Urothelium cell line (cell line): ENCODE measurements around the gene MYO1A.
"Not testable (repeated sequence)": the region's sequence is repeated elsewhere in the genome, so short reads cannot be mapped to it uniquely, and the experiment has no call there.

ENCODE experiments used
- DNase-seq: peaks from one replicate; pipeline ENCODE4 v3.0.0; 2011; ENCODE audit warnings: low spot score, mixed read lengths
- FAIRE-seq: peaks from 2 replicates; lab custom pipeline; 2011; peaks lifted over from hg19 to GRCh38; lab: Jason Lieb, UNC

MYO1A gene

DNA sequence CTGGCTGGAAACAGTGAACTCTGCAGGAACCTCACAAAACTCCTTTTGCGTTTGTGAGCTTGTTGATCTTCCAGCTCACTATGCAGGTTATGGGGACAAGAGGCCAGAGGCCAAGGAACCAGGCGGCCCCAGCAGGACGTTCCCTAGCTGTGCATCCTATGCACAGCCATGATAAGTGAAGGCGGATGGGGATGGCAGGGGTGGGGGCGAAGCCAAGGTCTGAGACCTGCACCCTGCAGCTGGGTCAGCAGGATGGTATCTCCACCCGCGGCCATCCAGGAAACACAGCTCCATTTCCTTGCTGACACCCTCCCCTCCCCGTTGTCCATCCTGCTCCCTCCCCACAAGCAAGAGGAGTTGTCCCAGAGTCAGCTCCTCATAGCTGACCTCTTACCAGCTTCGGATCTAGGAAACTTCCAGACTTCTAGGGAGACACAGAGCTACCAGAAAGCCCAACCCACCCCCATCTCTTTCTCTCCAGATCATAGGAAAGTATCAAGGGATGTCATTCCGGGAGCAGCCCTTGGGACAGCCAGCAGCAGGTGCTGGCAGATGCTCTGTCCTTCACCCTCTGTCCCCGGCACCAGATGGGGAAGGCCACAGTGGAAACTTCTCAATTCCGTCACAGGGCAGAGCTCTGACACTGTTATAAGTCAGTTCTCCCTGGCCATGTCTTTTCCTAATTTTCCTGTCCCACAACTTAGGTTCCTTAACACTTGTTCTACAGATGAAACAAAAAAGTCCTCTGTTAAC is 53.0 kb downstream of the MYO1A start:
- DNase-seq, result no peak
- FAIRE-seq, result no peak

DNA sequence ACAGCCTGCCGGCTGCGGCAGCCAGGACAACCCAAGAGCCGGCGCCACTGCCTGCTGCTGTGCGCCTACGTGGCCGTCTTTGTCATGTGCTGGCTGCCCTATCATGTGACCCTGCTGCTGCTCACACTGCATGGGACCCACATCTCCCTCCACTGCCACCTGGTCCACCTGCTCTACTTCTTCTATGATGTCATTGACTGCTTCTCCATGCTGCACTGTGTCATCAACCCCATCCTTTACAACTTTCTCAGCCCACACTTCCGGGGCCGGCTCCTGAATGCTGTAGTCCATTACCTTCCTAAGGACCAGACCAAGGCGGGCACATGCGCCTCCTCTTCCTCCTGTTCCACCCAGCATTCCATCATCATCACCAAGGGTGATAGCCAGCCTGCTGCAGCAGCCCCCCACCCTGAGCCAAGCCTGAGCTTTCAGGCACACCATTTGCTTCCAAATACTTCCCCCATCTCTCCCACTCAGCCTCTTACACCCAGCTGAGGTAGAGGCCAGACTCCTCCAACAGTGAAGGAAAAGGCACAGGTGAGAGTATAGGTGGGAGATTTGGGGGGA is 53.9 kb downstream of the MYO1A start:
- FAIRE-seq (no peak), DNase-seq (no peak)

DNA sequence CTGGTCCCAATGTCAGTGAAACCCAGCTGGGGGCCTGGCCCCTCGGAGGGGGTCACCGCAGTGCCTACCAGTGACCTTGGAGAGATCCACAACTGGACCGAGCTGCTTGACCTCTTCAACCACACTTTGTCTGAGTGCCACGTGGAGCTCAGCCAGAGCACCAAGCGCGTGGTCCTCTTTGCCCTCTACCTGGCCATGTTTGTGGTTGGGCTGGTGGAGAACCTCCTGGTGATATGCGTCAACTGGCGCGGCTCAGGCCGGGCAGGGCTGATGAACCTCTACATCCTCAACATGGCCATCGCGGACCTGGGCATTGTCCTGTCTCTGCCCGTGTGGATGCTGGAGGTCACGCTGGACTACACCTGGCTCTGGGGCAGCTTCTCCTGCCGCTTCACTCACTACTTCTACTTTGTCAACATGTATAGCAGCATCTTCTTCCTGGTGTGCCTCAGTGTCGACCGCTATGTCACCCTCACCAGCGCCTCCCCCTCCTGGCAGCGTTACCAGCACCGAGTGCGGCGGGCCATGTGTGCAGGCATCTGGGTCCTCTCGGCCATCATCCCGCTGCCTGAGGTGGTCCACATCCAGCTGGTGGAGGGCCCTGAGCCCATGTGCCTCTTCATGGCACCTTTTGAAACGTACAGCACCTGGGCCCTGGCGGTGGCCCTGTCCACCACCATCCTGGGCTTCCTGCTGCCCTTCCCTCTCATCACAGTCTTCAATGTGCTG is 54.6 kb downstream of the MYO1A start:
- no peak for DNase-seq
- no peak for FAIRE-seq

DNA sequence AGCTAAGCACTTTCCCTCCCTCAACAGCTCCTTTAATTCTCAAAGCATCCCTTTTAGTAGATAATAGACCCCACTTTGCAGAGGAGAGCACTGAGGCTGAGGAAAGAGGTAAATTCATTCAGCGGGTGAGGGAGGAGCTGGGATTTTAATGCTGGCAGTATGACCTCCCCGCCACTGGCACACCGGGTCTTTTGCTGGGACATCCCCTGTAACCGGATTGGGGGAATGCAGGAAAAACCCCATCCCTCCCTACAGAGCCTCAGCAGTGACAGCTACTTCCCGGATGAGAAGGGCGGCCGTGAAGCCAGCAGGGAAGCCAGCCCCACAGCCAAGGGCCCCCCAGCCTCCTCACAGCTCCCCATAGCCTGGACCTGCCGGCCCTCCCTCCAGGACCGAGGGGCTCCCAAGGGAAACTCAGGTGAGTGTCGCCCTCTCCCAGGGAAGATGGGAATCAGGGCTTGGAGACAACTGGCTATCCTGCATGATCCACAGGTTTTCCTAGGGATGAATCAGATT is 55.6 kb downstream of the MYO1A start:
- FAIRE-seq (no peak), DNase-seq (no peak)

DNA sequence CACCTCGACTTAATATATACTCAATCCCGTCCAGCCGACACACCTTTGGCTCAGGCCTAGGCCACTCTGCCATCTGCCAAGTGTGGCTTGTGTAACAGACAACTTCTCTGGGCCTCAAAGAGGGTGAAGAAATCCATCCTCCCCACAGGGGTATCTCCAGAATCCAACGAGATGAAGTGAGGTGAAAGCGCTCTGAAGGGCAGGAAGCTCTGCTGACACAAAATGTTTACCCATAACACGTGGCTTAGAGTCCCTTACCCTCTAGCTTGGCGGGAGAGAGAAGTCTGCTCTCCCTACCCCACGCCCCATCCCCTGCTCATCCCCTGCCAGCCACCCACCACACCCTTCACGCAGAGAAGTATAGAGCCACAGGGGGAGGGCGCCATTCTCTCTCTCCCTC is 56.6 kb downstream of the MYO1A start:
- DNase-seq (no peak), FAIRE-seq (no peak)

DNA sequence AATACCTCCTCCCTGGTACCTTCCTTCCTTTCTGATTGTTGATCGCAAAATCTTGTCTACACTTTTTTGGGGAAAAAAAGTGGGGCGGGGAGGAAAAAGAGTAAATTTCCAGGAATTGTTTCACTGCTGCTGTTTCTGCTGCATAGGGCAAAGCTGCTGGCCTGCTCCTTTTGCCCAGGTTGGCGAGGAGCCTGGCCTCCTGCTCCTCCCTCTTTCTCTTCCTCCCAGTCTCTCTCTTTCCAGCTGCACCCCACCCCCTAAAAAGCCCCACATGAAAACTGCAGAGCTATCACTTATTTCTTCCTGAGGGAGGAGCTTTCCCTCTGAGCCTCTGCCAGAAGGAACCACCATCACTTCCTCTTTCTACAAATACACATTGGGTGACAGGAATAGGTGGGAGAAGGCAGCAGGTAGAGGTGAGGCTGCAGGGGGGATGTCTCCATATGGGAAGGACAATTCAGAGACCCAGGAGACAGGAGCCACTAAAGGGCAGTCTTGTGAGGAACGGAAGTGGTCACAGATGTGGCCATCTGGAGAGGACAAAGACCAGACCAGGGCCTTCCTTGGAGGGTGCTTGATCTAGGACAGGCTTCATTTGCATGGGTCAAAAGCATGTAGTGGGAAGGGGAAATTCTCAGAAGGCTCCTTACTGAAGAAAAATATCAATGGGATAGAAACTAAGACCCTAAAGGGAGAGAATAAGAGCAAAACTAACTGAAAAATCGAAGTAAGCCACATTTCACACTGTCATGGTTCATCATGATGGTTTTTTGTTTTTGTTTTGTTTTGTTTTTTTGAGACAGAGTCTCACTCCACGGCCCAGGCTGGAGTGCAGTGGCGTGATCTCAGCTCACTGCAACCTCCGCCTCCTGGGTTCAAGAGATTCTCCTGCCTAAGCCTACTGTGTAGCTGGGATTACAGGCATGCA is 58.3 kb downstream of the MYO1A start:
- no peak for DNase-seq

DNA sequence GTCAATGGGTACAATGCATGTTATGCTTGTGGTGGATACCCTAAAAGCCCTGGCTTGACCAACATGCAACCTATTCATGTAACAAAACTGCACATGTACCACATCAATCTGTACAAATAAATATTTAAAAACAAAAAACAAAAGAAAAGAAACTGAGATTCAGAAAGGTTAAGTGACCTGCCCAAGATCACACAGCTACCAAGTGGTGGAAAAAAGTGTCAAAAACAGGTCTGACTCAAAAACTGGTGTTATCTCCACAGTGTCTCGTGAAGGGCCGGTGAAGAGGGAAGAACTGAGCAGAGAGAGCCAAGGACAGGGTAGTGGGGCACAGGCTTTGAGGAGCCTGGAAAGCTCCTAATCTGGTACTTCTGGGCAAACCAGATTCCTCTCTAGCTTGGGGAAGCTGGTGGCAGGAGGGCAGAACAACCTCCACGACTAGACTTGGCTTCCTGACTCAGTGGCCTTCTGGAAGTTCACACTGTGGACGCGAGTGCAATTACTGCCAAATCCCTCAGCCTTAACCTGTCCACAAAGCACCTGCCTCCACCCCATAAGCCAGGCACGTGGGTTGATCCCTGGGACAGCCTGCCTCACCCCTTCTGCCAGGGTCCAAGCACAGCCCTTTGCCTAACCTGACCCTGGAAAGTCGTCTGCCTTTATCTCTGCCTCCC is 59.1 kb downstream of the MYO1A start:
- no peak for FAIRE-seq
- no peak for DNase-seq

More for the DNA sequence above, 58.3 kb downstream of the MYO1A start:
- no peak for FAIRE-seq

DNA sequence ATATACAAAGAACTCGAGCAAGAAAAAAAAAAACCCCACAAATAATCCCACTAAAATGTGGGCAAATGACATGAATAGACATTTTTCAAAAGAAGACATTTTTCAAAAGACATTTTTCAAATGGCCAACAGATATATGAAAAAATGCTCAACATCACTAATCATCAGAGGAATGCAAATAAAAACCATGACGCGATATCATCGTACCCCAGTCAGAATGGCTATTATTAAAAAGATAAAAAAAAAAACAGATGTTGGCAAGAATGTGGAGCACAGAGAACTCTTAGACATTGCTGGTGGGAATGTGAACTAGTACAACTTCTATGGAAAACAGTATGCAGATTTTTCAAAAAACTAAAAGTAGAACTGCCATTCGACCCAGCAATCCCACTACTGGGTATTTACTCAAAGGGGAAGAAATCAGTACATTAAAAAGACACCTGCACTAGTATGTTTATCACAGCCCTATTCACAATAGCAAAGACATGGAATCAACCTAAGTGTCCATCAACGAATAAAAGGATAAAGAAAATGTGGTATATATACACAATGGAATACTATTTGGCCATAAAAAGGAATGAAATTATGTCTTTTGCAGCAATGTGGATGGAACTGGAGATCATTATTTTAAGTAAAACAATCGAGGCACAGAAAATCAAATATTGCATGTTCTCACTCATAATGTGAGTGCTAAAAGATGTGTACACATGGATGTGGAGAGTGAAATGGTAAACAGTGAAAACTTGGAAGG is 59.9 kb downstream of the MYO1A start:
- no peak for FAIRE-seq
- DNase-seq, result no peak

DNA sequence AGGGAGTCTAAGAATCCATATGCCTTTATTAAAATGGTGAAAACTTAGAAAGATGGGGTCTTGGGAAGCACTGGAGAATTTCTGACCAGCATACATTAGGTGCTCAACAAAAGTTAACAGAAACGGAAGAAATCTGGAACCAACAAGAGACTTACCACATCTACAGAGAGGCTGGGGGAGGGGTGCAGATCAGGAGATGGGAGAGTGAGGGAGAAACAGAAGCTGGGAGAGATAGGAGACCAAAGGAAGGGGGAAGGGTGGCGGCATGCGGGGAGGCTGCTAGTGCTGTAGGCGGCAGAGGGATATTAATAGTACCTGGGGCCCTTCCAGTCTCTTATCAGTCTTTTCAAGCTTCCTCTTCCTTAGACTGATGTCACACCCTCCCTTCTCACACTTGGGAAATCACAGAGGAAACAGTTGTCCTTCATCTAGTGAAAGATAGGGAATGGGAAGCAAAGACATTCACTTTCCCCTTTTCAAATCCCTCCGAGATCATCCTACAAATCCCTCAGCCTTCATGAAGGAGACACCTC is 61.7 kb downstream of the MYO1A start:
- FAIRE-seq, result no peak

DNA sequence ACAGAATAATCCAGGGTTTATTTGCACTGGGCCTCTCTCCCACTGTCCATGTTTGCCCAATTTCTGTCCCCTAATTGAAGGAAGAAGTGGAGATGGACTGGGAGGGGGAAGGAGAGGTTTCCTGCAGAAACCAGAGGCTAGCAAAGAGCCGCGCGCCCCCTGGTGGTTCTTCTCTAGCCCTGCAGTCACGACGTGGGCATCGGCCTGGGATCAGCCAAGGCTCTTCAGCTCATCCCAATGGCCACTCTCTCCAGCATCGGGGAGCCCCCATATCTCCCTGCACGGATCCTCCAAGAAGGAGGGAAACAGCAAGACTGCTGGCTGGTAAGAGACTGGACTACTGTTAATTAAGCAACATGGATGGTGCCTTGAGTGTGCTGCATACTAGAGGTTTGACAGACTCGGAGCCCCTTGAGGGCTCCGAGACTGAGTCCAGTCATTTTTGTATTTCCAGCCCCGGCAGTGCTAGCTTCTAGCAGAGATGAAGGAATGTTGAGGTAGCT is 62.3 kb downstream of the MYO1A start:
- no peak for FAIRE-seq
- DNase-seq, result peak; percentile 81

More for the DNA sequence above, 61.7 kb downstream of the MYO1A start:
- DNase-seq, result no peak

DNA sequence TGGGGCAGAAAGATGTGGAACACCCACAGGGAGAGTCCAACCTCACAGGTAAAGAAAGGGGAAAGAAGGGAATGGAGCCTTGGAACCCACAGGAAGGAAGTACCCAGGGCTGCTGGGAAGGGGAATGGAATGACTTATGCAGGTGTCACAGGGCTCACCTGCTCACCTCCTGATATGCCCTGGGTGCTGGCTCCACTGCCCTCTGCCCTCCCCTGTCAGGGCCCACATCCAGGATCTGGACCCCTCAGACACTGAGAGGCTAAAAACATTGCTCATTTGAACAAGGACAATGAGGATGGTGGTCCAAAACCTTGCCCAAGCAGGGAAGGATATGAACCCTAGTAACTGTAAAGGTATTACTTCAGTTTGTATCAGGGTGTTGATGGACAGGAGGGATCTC is 62.9 kb downstream of the MYO1A start:
- FAIRE-seq (no peak), DNase-seq (no peak)

DNA sequence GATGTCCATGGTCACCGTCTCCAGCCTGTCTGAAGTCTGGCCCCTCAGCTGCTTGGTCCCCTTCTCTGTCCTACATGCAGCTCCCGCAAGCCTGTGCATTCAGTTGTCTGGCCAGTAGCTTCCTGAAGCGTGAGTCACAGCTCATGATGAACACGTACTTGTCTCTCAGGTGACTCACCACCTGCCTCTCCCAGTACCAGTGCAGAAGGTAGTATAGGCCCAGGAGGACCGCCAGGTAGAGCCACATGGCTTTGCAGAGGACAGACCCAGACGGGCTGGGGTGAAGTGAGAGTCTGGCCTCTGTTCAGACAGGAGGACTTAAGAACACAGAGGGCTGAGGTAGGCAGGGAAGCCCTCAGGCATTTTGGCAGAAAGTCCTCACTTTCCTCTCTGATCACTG is 64.2 kb downstream of the MYO1A start:
- FAIRE-seq, result peak; percentile 42
- peak; percentile 79 for DNase-seq

DNA sequence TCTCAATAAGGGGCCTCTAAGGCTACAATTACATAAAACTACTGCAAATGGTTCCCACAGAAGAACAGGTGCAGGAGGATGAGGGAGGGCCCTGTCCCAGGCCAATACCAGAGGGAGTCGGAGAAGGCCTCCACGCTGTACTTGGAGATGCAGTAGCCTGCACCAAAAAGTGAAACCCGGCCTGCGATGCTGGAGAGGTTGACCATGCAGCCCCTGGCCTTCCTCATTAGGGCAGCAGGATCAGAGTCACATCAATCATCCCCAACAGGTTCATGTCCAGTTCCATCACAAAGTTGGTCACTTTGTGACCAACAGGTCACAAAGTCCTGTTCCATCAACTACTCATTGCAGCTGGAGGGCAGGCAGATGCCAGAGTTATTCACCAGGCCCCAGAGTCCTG is 66.5 kb downstream of the MYO1A start:
- DNase-seq (no peak), FAIRE-seq (no peak)

DNA sequence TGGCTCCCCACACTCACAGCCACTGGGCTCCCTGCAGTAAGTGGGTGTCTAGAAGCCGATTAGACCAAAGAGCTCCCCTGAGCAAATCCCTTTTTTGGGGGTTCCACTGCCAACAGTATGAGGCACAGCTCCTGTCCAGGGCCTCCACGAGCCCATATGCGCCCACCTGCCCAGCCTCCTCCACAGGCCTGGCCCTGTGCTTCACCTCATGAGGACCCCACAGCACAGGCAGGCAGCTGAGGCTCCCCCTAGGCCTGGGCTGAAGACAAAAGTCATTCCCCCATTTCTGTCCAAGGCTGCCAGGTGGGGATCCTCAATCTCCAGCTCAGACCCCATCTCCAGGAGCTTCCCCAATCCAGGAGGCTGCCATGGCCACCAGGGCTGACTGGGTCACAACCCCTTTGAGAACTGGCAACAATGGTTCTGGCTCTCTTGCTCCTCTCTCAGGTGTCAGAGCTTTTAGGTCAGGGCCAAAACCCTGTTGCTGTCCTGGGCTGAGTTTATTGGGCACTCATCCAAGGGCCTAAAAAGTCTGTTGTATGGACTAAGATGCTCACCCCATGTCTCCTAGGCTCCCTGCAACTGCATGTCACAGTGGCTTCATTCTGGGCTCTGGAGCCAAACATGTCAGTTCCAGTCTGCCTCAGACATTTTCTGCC is 67.2 kb downstream of the MYO1A start:
- not testable (repeated sequence) for FAIRE-seq

DNA sequence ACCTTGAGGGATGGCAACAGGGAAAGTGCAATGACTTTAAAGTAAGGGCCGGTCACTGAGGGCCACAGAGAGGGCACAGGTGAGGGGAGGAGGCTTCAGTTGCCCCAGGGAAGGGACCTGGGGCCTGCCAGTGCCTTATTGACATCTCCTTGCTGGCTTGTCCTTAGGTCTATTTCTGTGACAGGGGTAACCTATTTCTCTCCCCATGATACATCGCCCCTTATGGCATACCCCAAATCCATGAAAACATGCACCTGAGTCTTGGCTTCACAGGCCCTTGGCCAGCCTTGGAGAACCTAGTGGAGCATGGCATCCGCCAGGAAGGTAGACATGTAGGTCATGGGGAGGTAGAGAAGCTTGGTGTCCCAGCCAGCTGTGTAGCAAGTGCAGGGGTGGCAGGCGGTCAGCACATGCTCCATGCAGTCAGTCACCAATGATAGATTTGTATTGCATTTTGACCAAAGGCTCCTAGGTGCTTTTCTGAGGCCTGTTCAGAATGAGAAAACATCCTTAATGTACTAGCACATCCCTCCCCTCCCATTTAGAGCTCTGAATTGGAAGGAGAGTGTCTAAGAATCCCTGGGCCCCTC is 68.9 kb downstream of the MYO1A start:
- no peak for FAIRE-seq
- no peak for DNase-seq

More for the DNA sequence above, 67.2 kb downstream of the MYO1A start:
- DNase-seq, result not testable (repeated sequence)

DNA sequence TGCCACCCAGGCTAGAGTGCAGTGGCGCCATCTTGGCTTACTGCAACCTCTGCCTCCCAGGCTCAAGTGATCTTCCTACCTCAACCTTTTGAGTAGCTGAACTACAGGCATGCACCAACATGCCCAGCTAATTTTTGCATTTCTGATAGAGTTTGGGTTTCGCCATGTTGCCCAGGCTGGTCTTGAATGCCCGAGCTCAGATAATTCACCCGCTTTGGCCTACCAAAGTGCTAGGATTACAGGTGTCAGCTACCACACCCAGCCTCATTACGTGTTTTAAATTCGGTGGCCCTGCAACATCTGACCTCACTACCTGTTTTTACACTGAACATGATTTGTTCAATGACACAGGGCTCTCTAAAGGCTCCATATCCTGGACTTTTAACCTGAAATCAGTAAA is 69.7 kb downstream of the MYO1A start:
- no peak for FAIRE-seq
- no peak for DNase-seq

DNA sequence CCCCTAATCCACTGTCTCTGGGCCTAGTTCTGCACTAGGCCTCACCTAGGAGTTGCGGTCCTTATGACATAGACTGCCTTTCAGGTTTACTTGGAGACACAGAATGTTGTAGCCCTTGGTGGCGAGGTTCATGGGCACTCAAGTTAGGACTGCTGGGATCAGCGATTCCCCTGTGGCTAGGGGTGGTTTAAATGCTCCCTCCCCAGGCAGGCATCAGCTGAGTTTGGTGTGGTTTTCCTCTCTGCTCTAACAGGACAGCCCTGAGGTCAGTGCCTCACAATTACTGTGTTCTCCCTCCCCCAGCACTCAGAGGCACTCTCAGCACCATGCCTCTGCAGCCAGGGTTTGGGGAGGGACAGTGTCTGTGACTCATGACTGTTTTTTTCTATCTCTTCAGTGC is 70.3 kb downstream of the MYO1A start:
- DNase-seq (no peak), FAIRE-seq (no peak)
